Renal pelvis (tissue), 12 donors: Measurements from ENCODE around the gene SCAMP1. TPM values are rescaled to one million over a fixed set of nuclear protein-coding genes. Genes with fewer than 3 reads are reported as not detected.

ENCODE experiments used
- DNase-seq: peaks from one replicate; pipeline ENCODE4 v3.0.0-alpha.2; 2013
- long read RNA-seq, 16 experiments: transcript quantifications; one replicate each; lab custom pipeline, GENCODE V29; 2026
- polyA plus RNA-seq, 3 donors: library from polyadenylated mRNA; unstranded; fragments of 120-200 nt; gene quantifications; one replicate each; pipeline ENCODE4 v1.2.1, GENCODE V29; 2013; ENCODE audit not compliant: insufficient read length in 3 of 3

Gene SCAMP1, protein sequence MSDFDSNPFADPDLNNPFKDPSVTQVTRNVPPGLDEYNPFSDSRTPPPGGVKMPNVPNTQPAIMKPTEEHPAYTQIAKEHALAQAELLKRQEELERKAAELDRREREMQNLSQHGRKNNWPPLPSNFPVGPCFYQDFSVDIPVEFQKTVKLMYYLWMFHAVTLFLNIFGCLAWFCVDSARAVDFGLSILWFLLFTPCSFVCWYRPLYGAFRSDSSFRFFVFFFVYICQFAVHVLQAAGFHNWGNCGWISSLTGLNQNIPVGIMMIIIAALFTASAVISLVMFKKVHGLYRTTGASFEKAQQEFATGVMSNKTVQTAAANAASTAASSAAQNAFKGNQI
- polyA plus RNA-seq, result 10 to 100 TPM; 44.6 to 54.0 (median 44.7) TPM
- long read RNA-seq, donor 1, full-length matches to known transcripts, result 5 of 5 reads
- long read RNA-seq, donor 1, partial matches to known transcripts, result 0 of 5 reads
- long read RNA-seq, donor 1, other reads (novel, unspliced or antisense), result 0 of 5 reads
- long read RNA-seq, donor 2, full-length matches to known transcripts, result 7 of 7 reads
- long read RNA-seq, donor 2, partial matches to known transcripts, result 0 of 7 reads
- long read RNA-seq, donor 2, other reads (novel, unspliced or antisense), result 0 of 7 reads
- long read RNA-seq, donor 3, full-length matches to known transcripts, result 6 of 6 reads
- long read RNA-seq, donor 3, partial matches to known transcripts, result 0 of 6 reads
- long read RNA-seq, donor 3, other reads (novel, unspliced or antisense), result 0 of 6 reads
- long read RNA-seq, donor 4, full-length matches to known transcripts, result 8 of 8 reads
- long read RNA-seq, donor 4, partial matches to known transcripts, result 0 of 8 reads
- long read RNA-seq, donor 4, other reads (novel, unspliced or antisense), result 0 of 8 reads
- long read RNA-seq, donor 5, full-length matches to known transcripts, result 8 of 8 reads
- long read RNA-seq, donor 5, partial matches to known transcripts, result 0 of 8 reads
- long read RNA-seq, donor 5, other reads (novel, unspliced or antisense), result 0 of 8 reads
- long read RNA-seq, donor 6, full-length matches to known transcripts, result 13 of 13 reads
- long read RNA-seq, donor 6, partial matches to known transcripts, result 0 of 13 reads
- long read RNA-seq, donor 6, other reads (novel, unspliced or antisense), result 0 of 13 reads
- long read RNA-seq, donor 7, full-length matches to known transcripts, result 14 of 36 reads
- long read RNA-seq, donor 7, partial matches to known transcripts, result 22 of 36 reads
- long read RNA-seq, donor 7, other reads (novel, unspliced or antisense), result 0 of 36 reads
- long read RNA-seq, donor 8, full-length matches to known transcripts, result 3 of 20 reads
- long read RNA-seq, donor 8, partial matches to known transcripts, result 17 of 20 reads
- long read RNA-seq, donor 8, other reads (novel, unspliced or antisense), result 0 of 20 reads
- long read RNA-seq, donor 9, full-length matches to known transcripts, result 9 of 9 reads
- long read RNA-seq, donor 9, partial matches to known transcripts, result 0 of 9 reads
- long read RNA-seq, donor 9, other reads (novel, unspliced or antisense), result 0 of 9 reads
- long read RNA-seq, donor 10, full-length matches to known transcripts, result 9 of 23 reads
- long read RNA-seq, donor 10, partial matches to known transcripts, result 14 of 23 reads
- long read RNA-seq, donor 10, other reads (novel, unspliced or antisense), result 0 of 23 reads
- long read RNA-seq, donor 11, full-length matches to known transcripts, result 16 of 16 reads
- long read RNA-seq, donor 11, partial matches to known transcripts, result 0 of 16 reads
- long read RNA-seq, donor 11, other reads (novel, unspliced or antisense), result 0 of 16 reads
- long read RNA-seq, donor 12, full-length matches to known transcripts, result 13 of 13 reads
- long read RNA-seq, donor 12, partial matches to known transcripts, result 0 of 13 reads
- long read RNA-seq, donor 12, other reads (novel, unspliced or antisense), result 0 of 13 reads
- long read RNA-seq, donor 13, full-length matches to known transcripts, result 9 of 9 reads
- long read RNA-seq, donor 13, partial matches to known transcripts, result 0 of 9 reads
- long read RNA-seq, donor 13, other reads (novel, unspliced or antisense), result 0 of 9 reads
- long read RNA-seq, donor 14, full-length matches to known transcripts, result 16 of 16 reads
- long read RNA-seq, donor 14, partial matches to known transcripts, result 0 of 16 reads
- long read RNA-seq, donor 14, other reads (novel, unspliced or antisense), result 0 of 16 reads
- long read RNA-seq, donor 15, full-length matches to known transcripts, result 13 of 48 reads
- long read RNA-seq, donor 15, partial matches to known transcripts, result 35 of 48 reads
- long read RNA-seq, donor 15, other reads (novel, unspliced or antisense), result 0 of 48 reads
- long read RNA-seq, donor 16, full-length matches to known transcripts, result 14 of 14 reads
- long read RNA-seq, donor 16, partial matches to known transcripts, result 0 of 14 reads
- long read RNA-seq, donor 16, other reads (novel, unspliced or antisense), result 0 of 14 reads

DNA sequence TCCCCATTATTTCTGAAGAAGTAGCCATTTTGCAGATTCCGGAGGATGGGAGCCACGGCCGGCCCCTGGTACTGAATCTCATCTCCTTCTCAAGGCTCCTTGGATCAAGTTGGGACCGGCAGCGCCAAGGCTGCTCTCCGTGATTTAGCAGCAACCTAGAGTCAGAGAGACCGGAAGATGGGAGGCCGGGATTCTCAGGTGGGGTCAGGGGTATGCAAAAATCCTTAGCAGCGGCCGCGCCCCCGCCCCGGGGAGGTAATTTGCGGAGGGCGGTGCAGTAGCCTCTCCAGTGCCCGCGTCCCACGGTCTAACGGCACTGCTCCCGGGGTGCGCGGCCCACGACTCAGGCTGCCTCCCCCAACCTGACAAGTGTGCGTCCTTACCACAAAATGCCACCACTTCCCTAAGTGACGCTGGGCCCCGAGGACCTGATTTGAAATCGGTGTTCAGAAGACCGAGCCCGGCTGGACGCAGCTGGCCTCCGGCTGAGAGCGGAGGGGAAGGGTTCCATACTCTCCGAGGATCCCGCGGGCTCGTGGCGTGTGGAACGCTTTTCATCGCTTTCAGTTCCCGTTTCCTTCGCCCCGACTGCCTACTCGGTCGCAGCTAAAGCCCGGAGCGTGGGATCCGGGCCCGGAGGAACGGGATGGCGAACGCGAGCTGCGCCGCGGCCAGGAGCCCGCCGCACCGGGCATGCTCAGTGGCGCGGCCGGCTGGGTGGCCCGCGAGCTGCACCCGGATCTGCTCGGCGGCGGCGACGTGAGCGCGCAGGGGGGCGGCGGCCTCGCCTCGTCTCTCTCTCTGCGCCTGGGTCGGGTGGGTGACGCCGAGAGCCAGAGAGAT, at the start of gene SCAMP1:
SCAMP1 (plus strand) TSS at position 787 of the 843 bp plus-strand sequence; CDS start at position 842, 55 bp downstream.
- DNase-seq, result peak; percentile 95

DNA sequence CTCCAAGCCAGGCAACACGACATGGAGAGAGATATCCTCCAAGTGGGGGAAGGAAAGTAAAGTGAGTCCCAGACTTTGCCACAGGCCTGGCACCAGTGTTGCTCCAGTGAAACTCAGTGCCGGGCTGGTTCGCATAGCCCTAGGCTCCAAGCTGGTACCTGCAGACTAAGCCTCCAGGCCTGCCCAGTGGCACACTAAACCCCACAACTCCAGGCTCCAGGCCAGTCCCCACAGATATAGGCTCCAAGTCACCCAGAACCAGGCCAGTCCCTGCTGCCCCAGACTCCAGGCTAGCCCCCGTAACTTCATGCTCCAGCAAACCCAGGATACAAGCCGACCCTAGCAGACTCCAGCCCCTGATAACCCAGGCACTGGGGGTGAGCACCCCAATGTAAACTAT, 42.9 kb upstream of the SCAMP1 start:
- no peak for DNase-seq

DNA sequence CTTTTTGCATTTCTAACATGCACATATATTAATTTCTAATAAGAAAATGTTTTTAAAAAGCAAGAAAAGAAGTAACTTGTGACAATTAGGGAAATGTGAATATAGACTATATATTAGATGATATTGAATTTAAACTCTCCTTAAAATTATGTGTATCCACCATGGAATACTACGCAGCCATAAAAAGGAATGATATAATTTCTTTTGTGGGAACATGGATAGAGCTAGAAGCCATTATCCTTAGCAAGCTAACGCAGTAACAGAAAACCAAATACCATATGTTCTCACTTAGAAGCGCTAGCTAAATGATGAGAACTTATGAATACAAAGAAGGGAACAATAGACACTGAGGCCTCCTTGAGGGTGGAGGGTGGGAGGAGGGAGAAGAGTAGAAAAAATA, 42.1 kb upstream of the SCAMP1 start:
- DNase-seq, result no peak

DNA sequence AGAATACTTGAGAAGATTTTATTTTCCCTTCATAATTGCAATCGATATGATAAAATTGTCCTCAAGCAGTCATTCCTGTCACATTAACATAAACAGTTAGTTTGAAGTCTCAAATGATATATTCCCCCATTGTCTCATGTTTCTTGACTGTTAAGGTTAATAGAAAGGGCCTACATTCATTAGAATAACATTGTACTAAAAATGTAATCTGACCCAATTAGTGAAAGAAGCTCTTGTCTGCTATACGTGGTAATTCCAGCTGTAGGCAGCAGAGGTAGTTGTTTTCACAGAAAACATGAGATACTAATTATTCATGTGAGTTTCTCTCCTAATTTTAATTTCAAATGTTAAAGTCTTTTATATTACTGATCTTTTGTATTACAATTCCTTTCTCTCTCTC, 40.0 kb upstream of the SCAMP1 start:
- peak; percentile 26 for DNase-seq

DNA sequence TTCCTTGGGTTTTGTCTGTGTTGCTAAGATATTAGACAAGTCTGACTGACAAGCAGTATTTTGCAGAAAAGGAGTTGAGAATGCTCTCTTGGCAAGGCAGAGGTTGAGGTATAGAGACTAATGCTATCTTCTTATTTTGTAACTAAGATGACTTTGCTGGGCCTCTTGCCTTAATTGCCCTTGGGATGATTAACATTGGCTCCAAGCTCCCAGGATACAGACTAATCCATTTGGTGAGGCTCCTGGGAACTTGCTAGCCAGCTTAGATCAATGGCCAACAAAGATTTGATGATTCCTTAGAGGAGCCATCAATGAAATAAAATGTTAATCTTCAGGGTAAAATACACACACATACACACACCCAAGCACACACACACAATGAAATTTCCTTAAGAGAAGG, 37.2 kb upstream of the SCAMP1 start:
- no peak for DNase-seq

DNA sequence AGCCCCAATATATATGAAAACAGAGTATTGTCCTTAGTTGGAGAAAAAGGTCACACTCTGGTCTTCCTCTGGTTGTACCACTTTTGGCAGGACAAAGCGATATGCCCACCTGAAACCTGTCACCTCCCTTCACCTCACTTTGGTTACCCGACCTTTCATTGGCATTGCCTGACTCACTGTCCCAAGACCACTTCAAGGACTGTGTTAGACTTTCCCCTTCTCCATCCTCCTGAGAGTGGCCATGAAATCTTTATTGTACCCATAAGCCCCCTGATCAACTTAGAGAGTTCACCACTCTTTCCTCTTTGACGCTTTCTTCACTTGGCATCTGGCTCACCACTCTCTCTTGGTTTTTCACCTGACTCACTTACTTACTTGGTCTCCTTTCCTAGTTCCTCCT, 33.5 kb upstream of the SCAMP1 start:
- DNase-seq, result no peak

DNA sequence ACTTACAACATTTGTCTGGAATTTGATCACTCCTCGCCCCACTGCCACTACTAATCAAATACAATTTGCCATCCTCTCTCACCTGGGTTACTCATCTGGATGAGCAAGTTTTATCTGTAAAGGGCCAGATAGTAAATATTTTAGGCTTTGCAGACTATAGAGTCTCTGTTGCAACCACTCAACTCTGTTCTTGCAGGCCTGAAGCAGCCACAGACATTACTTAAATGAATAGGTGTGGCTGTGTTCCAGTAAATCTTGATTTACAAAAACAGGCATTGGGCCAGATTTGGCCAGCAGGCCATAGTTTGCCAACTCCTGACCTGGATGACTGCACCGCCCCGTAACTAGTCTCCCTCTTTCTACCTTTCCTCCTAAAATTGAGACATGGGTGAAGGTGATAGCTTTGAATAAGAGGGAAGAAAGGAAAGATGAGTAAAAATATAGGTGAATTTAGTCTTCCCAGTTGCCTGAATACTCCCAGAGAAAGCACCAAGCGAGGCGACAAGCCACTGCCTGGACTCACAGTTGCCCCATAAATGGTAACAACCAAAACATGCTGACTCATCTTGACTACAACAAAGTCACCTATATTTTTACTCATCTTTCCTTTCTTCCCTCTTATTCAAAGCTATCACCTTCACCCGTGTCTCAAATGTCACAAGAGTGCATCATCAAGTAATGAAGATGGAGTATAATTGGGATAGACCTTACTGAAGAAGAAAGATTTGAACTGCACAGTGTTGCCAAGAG, 32.5 kb upstream of the SCAMP1 start:
- no peak for DNase-seq

DNA sequence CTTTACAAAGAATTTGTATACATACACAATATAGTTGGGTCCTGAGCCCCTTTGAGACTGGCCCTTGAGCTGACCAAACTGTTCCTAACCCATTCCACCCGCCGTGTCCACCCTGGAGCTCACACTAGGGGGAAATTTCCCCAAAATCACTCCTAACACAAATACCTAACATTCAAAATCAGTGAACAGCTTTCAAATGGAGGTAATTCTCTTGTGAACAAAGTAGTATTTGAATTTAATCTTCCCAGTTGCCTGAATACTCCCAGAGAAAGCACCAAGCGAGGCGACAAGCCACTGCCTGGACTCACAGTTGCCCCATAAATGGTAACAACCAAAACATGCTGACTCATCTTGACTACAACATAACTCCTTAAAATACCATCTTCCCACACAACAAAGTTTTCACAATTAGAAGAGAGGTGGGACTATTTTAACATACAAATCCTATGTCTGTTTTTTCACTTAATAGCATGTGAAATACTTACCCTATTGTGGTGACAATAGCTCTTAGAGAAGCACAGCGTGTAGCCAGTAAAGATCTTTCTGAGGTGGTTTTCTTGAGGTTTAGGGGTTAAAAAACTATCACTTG, 31.7 kb upstream of the SCAMP1 start:
- no peak for DNase-seq

DNA sequence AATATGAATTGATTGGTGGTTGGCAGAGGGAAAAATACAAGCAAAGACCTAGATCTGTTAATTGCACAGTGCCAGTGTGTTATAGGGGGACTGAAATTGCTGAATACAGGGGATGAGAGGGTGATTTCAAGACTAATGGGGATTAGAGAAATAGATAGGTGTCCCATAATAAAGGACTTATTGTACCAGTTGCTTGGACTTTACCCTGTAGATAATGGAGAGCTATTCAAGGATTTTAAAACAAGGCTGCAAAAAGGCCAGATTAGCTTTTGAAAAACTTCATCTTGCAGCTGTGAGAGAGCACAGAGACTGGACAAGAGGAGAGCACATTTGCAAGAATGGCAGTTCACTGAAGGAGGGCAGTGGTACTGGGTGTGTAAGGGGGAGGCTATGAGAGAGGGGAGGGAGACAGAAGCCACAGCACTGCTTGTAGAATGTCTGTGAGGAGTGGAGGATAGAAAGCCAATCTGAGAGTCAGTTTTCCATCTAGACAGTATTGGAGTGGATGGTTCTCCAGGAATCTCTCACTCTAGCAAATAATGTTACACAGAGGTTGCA, 28.8 kb upstream of the SCAMP1 start:
- DNase-seq, result no peak

DNA sequence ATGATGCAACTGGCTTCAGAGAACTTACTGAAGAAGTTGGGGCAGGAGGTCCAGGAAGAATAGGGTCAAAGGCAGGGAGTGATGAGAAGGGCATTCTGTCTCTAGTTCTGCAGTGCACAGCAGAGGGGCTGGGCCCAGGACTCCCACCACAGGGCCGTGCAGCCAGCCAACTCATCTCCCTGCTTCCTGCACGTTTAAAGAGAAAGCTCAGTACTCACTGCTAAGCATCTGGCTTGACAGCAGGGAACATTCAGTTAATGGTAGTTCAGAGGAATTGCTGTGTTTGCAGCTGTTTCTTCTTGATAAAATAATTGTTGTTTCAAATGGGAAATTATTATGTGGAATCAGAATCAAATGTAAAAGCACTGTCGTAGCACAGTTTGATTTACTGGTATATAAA, 25.6 kb upstream of the SCAMP1 start:
- DNase-seq, result no peak

DNA sequence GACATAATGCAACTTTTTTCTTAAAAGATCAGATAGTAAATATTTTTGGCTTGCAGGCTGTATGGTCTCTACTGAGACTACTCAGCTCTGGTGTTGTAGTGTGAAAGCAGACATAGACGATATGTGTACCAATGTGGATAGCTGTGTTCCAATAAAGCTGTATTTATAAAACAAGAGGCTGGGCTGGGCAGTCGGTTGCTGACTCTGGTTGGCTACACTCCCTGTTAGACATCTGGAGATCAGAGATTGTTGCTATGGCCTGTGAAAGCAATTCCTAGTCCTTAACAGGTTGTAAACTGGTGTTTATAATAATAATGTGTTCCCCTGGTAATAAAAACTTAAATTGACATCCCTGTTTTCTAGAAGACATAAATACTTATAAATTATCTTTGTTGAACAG, 24.4 kb upstream of the SCAMP1 start:
- no peak for DNase-seq

DNA sequence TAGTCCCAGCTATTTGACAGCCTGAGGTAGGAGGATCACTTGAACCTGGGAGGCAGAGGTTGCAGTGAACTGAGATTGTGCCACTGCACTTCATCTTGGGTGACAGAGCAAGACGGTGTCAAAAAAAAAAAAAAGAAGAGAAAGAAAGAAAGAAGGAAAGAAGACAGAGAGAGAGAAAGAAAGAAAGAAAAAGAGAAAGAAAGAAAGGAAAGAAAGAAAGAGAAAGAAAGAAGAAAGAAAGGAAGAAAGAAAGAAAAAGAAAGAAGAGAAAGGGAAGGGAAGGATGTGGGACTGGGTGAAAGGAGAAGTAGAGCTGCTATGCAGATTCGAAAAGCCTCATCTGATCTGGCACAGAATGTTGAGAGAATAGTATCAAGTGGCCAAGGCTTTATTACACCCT, 23.7 kb upstream of the SCAMP1 start:
- DNase-seq, result no peak

DNA sequence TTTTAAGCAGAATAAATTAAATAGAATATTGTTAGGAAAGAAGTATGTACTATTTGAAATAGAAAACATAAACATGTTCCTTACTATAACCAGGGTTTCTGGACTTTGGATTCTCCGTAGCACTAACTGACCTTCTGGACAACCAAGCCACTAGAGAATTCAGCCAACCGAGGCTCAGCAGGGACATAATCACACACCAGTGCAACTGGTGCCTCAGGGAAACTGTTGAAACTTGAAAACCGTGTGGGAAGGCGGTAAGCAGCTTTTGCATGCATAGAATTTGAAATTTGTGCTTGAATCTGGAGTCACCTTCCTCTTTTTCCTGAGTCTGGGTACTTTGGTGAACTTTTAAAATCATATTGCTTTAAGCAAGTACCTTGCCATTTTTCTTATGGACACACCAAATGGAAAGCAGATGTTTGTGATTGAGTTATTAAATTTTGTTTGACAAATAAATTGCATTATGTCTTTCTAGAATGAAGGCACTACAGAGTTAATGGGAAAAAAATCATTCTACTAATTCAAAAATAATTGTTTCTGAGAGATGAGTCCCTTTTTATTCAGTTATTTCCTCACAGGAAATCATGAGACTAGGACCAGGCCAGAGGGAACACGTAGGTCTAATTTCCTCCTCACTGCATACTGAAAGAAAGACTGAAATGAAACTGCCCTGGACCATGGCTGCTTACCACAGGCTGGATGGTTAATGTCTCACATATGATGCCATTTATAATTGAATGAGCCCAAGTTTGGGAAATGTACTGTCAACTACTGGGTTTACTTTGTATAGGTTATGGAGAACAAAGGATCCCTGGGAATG, 20.6 kb upstream of the SCAMP1 start:
- no peak for DNase-seq

DNA sequence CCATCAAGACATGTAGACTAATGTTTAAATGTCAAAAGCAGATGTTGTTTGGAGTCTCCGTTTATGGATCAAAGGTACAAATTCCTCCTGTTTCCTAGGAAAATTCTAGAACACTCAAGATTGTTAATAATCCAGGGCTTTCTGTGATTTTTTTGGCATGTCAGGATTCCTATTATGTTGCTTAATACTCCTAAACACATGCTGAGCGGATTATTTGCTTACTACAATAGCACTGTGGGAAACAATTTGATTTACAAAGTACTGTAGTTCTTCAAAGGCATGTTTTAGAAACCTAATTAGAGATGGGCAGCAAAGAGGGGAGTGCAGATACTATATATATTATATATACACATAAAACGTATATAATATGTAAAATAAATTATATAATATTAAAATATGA, 19.0 kb upstream of the SCAMP1 start:
- no peak for DNase-seq

DNA sequence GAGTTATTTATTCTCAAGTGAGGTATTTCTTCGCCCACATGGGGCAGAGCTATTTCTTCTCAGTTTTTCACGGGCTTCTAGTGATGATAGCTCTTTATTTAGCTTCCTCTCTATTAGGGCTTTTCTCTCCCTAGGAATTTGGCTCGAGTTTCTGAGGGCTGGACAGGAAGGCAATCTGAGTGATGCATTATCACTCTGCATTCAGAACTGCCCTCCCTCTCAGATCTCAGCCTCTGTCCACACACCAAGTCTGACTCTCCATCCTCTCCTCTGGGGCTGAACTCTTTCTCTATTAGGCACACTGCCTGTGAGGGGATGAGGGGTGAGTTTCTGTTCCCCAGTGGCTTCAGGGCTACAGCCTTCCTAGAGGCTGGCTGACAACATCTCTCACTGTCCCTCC, 14.9 kb upstream of the SCAMP1 start:
- DNase-seq, result peak; percentile 8

DNA sequence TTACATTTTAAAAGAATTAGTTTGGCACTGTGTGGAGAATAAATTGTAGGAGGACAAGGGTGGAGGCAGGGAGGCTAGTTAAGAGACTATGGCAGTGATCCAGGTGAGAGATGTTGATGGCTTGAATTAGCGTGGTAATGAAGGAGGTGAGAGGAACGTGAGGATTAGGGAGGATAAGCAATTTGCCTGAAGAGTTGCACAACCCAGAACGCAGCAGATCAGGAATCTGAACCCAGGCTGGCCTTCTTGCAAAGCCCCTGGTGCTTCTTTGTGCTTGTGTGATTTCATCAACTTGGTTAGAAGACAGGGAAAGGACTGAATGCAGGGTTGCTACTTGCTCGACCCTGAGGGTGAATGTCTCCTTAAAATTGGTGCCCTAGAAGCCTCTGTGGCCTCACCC, 6.9 kb upstream of the SCAMP1 start:
- no peak for DNase-seq
